OCI-LY7 (cell line): ENCODE measurements around the gene OVCA2. TPM values are rescaled to one million over a fixed set of nuclear protein-coding genes. Genes with fewer than 3 reads are reported as not detected.

Source experiments
- BruUV-seq: library from RNA; stranded (reverse); fragments of 400-500 nt; replicated peaks from 2 replicates; lab custom pipeline; 2021; lab: Mats Ljungman, UMichigan
- CTCF ChIA-PET: fragments of 300-600 bp; sonication (Branson Sonifier 250); formaldehyde crosslinking; loops from one replicate; lab custom pipeline; 2022; ENCODE audit warnings: antibody characterized with exemption; ENCODE audit not compliant: unreplicated experiment; lab: Charles Lee
- POLR2A ChIA-PET: fragments of 300-600 bp; sonication (Branson Sonifier 250); formaldehyde crosslinking; loops from one replicate; lab custom pipeline; 2022; ENCODE audit warnings: antibody characterized with exemption; lab: Charles Lee
- DNase-seq: peaks from one replicate; pipeline ENCODE4 v3.0.0-alpha.2; 2015; ENCODE audit warnings: low spot score
- H2AFZ ChIP-seq: fragments of 200-600 bp; sonication (generic), shearing (Covaris generic); 2 replicates; pipeline ENCODE4 v1.6.1; 2014; ENCODE audit warnings: mild to moderate bottlenecking, antibody characterized with exemption, low read length, moderate library complexity
- H3K27ac ChIP-seq: fragments of 200-600 bp; sonication (generic); 2 replicates; pipeline ENCODE4 v1.5.1; 2014; ENCODE audit warnings: mixed run types, low read depth, mild to moderate bottlenecking, moderate library complexity, low read length, inconsistent platforms; ENCODE audit not compliant: poor library complexity, severe bottlenecking
- H3K36me3 ChIP-seq: fragments of 200-600 bp; sonication (generic); 2 replicates; pipeline ENCODE4 v1.6.1; 2014; ENCODE audit warnings: mild to moderate bottlenecking, antibody characterized with exemption, low read length, moderate library complexity, mixed read lengths; ENCODE audit not compliant: insufficient read depth
- H3K4me1 ChIP-seq: fragments of 200-600 bp; sonication (generic); 2 replicates; pipeline ENCODE4 v1.5.1; 2014; ENCODE audit warnings: mild to moderate bottlenecking, low read length; ENCODE audit not compliant: insufficient read depth, poor library complexity, severe bottlenecking
- H3K4me2 ChIP-seq: fragments of 200-600 bp; sonication (generic); 2 replicates; pipeline ENCODE4 v1.6.1; 2014; ENCODE audit warnings: mild to moderate bottlenecking, low read length
- H3K4me3 ChIP-seq: fragments of 200-600 bp; sonication (generic); 2 replicates; pipeline ENCODE4 v1.5.1; 2014; ENCODE audit warnings: mild to moderate bottlenecking, low read depth, low read length; ENCODE audit not compliant: poor library complexity, severe bottlenecking
- H3K79me2 ChIP-seq: fragments of 200-600 bp; sonication (generic); 2 replicates; pipeline ENCODE4 v1.6.1; 2016; ENCODE audit warnings: low read depth, mild to moderate bottlenecking, low read length, moderate library complexity, mixed read lengths; ENCODE audit not compliant: insufficient read depth
- H3K9me2 ChIP-seq: fragments of 200-600 bp; sonication (generic); 2 replicates; pipeline ENCODE4 v1.6.1; 2016; ENCODE audit warnings: mild to moderate bottlenecking, low read length, mixed read lengths; ENCODE audit not compliant: insufficient read depth
- H3K9me3 ChIP-seq: fragments of 200-600 bp; sonication (generic); 2 replicates; pipeline ENCODE4 v1.6.1; 2014; ENCODE audit warnings: mild to moderate bottlenecking, mixed run types, low read length, mixed read lengths
- H4K20me1 ChIP-seq: fragments of 200-600 bp; sonication (generic); 2 replicates; pipeline ENCODE4 v1.6.1; 2014; ENCODE audit warnings: mild to moderate bottlenecking, antibody characterized with exemption, low read length, moderate library complexity, mixed read lengths; ENCODE audit not compliant: insufficient read depth
- EZH2phosphoT487 ChIP-seq: fragments of 200-600 bp; sonication (generic); IDR thresholded peaks from 2 replicates; pipeline ENCODE4 v1.6.1; 2018; ENCODE audit warnings: low read depth, borderline replicate concordance, mild to moderate bottlenecking, mixed run types, antibody characterized with exemption, low read length, moderate library complexity, mixed read lengths
- intact Hi-C: fragments of 100-400 bp; cut with micrococcal nuclease; formaldehyde crosslinking; loops from one replicate; pipeline ENCODE4 v1.10.0; 2022; ENCODE audit not compliant: unreplicated experiment
- total RNA-seq, 2 experiments: library from RNA; depleted of rRNA in 1 of 2; stranded (reverse); fragments of >200 nt in 1 of 2; shearing (Covaris generic) in 1 of 2; gene quantifications; 2 replicates each; pipeline ENCODE4 v1.2.3, GENCODE V29; 2014 to 2022
- TF ChIP-seq, protein P1 (sequence below): fragments of 200-600 bp; sonication (generic); conservative IDR thresholded peaks from 2 replicates; pipeline ENCODE4 v1.5.1; 2014; ENCODE audit warnings: mild to moderate bottlenecking, antibody characterized with exemption, low read length, moderate library complexity, mixed read lengths

The OVCA2 gene
- total RNA-seq, 2 experiments from 2014 or later = 21.9 to 24.0 TPM

DNA sequence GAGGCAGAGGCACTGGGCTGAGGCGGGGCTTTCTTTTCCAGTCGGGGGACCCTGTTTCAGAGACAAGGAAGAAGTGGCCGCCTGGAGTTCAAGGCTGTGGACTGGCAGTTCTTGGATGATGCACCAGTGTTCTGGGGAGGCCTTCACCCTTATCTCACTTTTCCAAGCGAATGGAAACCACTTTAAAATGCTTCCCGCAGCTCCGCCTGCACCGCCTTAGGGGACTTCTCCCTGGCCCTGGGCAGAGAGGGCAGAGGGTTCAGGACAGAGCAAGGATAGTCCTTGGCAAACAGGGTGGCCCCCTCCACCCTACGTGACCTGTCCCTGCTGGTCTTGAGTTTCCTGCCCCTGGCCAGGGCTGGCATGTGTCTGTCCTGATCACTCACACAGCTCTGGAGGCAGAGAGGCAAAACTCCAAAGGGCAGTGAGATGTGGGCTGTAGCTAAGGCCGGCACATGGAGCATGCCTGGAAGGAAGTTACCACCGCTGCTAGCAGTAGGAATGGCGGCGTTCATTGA lies 37.3 kb upstream of the OVCA2 start:
- ChIA-PET CTCF (no interaction called here), POLR2A (no interaction called here)
- Histone ChIP-seq H3K4me2 (no peak overlapping the region), H3K9me2 (no peaks in the 10 kb centered on the region), H3K4me3 (no peak overlapping the region), H3K79me2 (no peaks in the 10 kb centered on the region), H4K20me1 (no peaks in the 10 kb centered on the region), H3K27ac (no peak overlapping the region), H3K4me1 (no peaks in the 10 kb centered on the region), H2AFZ (no peak overlapping the region), H3K9me3 (no peaks in the 10 kb centered on the region), H3K36me3 (no peaks in the 10 kb centered on the region)
- intact Hi-C loops = no loop called here
- no peak for TF ChIP-seq EZH2phosphoT487
- TF ChIP-seq, protein P1, sequence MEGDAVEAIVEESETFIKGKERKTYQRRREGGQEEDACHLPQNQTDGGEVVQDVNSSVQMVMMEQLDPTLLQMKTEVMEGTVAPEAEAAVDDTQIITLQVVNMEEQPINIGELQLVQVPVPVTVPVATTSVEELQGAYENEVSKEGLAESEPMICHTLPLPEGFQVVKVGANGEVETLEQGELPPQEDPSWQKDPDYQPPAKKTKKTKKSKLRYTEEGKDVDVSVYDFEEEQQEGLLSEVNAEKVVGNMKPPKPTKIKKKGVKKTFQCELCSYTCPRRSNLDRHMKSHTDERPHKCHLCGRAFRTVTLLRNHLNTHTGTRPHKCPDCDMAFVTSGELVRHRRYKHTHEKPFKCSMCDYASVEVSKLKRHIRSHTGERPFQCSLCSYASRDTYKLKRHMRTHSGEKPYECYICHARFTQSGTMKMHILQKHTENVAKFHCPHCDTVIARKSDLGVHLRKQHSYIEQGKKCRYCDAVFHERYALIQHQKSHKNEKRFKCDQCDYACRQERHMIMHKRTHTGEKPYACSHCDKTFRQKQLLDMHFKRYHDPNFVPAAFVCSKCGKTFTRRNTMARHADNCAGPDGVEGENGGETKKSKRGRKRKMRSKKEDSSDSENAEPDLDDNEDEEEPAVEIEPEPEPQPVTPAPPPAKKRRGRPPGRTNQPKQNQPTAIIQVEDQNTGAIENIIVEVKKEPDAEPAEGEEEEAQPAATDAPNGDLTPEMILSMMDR = no peak
- DNase-seq = no peak
- BruUV-seq = no TSS peak

DNA sequence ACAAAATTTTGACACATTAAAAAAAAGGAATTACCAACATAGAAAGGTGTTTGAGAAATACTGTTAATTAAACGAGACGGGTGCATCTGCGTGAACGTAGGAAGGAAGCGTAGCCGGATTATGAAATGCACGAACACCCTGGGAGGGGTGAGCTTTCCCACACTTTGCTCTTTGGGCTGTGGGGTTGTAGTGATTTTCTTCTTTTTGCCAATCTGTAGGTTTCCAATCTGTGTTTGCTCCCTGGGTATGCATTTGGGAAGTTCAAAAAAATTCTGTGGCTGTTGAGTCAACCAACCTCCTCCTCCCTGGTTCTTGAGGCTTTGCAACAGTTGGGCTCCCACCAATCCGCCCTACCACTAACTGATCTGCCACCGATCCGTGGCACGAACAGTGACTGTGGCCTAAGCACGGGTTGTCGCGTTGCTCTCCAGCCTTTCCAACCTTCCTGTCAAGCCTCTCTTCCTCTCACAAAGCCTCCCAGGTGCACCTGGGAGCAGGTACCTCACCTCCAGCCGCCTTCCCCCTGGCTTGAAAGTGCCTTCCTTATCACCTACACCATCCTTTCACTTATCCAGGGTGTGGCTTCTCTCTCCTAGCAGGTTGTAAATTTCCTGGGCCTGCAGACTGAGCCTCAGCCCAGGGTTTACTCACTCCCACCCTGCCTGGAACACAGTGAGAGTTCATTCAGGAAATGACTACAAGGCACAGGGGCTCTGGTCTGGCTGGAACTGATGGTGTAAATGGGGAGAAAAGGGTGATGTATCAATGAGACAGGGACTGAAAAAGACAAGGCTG lies 33.3 kb upstream of the OVCA2 start:
- H3K4me3 ChIP-seq = no peak overlapping the region
- no peaks in the 10 kb centered on the region for H3K79me2 ChIP-seq
- CTCF ChIA-PET = no interaction called here
- no peak overlapping the region for H2AFZ ChIP-seq
- no TSS peak for BruUV-seq
- H3K9me3 ChIP-seq = no peaks in the 10 kb centered on the region
- no peak for DNase-seq
- no peaks in the 10 kb centered on the region for H3K36me3 ChIP-seq
- TF ChIP-seq EZH2phosphoT487 = no peak
- TF ChIP-seq, protein P1 = no peak
- intact Hi-C loops = no loop called here
- H3K4me1 ChIP-seq = no peaks in the 10 kb centered on the region
- POLR2A ChIA-PET = no interaction called here
- H3K27ac ChIP-seq = no peak overlapping the region
- no peaks in the 10 kb centered on the region for H4K20me1 ChIP-seq
- H3K9me2 ChIP-seq = no peaks in the 10 kb centered on the region
- H3K4me2 ChIP-seq = no peak overlapping the region

DNA sequence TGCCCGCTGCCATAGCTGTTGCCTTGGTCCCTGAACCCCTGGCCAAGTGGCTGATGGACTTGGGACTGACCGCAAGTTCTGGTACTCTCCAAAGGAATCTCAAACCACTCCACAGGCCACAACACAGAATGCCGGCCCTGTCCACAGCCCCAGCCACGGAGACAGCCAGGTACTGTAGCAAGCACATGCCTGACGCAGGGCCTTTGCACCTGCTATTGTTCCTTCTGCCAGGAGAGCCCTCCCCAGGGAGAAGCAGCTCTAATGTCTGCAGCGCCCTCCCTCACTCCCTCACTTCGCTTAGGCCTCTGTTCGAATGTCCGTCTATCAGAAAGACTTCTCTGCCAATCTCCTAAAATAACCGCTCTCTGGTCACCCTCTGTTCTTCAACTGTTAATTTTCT lies 32.1 kb upstream of the OVCA2 start:
- H3K36me3 ChIP-seq = no peaks in the 10 kb centered on the region
- no peak overlapping the region for H3K4me2 ChIP-seq
- no peaks in the 10 kb centered on the region for H3K79me2 ChIP-seq
- TF ChIP-seq, protein P1 = no peak
- TF ChIP-seq EZH2phosphoT487 = no peak
- no peak overlapping the region for H3K27ac ChIP-seq
- no TSS peak for BruUV-seq
- CTCF ChIA-PET = no interaction called here
- H3K9me2 ChIP-seq = no peaks in the 10 kb centered on the region
- no peaks in the 10 kb centered on the region for H3K4me1 ChIP-seq
- no peak for DNase-seq
- POLR2A ChIA-PET = no interaction called here
- no peaks in the 10 kb centered on the region for H3K9me3 ChIP-seq
- no peak overlapping the region for H2AFZ ChIP-seq
- intact Hi-C loops = no loop called here
- H3K4me3 ChIP-seq = no peak overlapping the region
- no peaks in the 10 kb centered on the region for H4K20me1 ChIP-seq
